ENCODE measurements around the gene SP1.
"Not testable (repeated sequence)": the region's sequence is repeated elsewhere in the genome, so short reads cannot be mapped to it uniquely, and the experiment has no call there.

- not testable (repeated sequence) for TF ChIP-seq CTCF, POLR2A (IDR thresholded peaks at IDR 0.05)
Observed at GRCh38 chr12:53332339-53332738, 47.6 kb upstream of the SP1 start.

Measured in adrenal gland (tissue), 5 donors.